Loucy (cell line): ENCODE data around the gene ZNF774.

ENCODE experiments used
- EZH2phosphoT487 ChIP-seq: fragments of 200-600 bp; IDR thresholded peaks from 2 replicates; pipeline ENCODE4 v1.6.1; 2018; ENCODE audit warnings: antibody characterized with exemption, mild to moderate bottlenecking, moderate library complexity, borderline replicate concordance
- TF ChIP-seq, protein P1 (sequence below): fragments of 200-600 bp; sonication (generic); conservative IDR thresholded peaks from 2 replicates; pipeline ENCODE4 v1.5.1; 2014; ENCODE audit warnings: mild to moderate bottlenecking, antibody characterized with exemption, low read length

DNA sequence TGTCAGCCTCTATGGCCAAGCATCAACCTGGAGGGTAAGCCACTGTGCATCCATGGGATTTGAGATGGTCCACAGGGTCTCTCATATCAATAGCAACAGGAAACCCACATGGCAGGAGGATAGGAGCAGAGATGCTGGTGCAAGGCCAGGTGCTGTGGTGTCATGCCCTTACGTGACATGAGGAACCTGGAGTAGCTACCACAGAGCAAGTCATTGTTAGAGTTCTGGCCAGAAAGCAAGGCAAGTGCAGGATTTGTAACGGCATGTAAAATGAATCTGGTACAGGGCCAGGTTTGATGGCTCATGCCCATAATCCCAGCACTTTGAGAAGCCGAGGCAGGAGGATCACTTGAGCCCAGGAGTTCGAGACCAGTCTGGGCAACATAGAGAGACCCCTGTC, 14.8 kb upstream of the ZNF774 start:
- TF ChIP-seq, protein P1, sequence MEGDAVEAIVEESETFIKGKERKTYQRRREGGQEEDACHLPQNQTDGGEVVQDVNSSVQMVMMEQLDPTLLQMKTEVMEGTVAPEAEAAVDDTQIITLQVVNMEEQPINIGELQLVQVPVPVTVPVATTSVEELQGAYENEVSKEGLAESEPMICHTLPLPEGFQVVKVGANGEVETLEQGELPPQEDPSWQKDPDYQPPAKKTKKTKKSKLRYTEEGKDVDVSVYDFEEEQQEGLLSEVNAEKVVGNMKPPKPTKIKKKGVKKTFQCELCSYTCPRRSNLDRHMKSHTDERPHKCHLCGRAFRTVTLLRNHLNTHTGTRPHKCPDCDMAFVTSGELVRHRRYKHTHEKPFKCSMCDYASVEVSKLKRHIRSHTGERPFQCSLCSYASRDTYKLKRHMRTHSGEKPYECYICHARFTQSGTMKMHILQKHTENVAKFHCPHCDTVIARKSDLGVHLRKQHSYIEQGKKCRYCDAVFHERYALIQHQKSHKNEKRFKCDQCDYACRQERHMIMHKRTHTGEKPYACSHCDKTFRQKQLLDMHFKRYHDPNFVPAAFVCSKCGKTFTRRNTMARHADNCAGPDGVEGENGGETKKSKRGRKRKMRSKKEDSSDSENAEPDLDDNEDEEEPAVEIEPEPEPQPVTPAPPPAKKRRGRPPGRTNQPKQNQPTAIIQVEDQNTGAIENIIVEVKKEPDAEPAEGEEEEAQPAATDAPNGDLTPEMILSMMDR: no peak
- TF ChIP-seq EZH2phosphoT487: no peak
